Cardiac muscle cell (in vitro differentiated cells and primary cell): Measurements from ENCODE around the gene FOXJ3. TPM values are rescaled to one million over a fixed set of nuclear protein-coding genes. Genes with fewer than 3 reads are reported as not detected.

Experiments
- DNase-seq, 2 donors: peaks; one replicate each; pipeline versions ENCODE4 v3.0.0 to v3.0.0-alpha.2; 2010 to 2017; ENCODE audit warnings: low read depth in 1 of 2, low spot score in 1 of 2
- H3K27ac ChIP-seq: fragments of 200-600 bp; sonication (generic); 2 replicates; pipeline ENCODE4 v1.5.1; 2016
- H3K27me3 ChIP-seq: fragments of 200-600 bp; sonication (generic); 2 replicates; pipeline ENCODE4 v1.6.0; 2016; ENCODE audit warnings: control low read depth
- H3K36me3 ChIP-seq: fragments of 200-600 bp; sonication (generic); 2 replicates; pipeline ENCODE4 v1.5.1; 2016; ENCODE audit warnings: control low read depth
- H3K4me1 ChIP-seq: fragments of 200-600 bp; sonication (generic); 2 replicates; pipeline ENCODE4 v1.8.1; 2017; ENCODE audit warnings: low read depth, mild to moderate bottlenecking, mixed run types
- H3K4me3 ChIP-seq: fragments of 200-600 bp; sonication (generic); 2 replicates; pipeline ENCODE4 v1.5.1; 2016; ENCODE audit warnings: mild to moderate bottlenecking
- H3K9me3 ChIP-seq: fragments of 200-600 bp; sonication (generic); 2 replicates; pipeline ENCODE4 v1.5.1; 2017; ENCODE audit warnings: low read depth, mild to moderate bottlenecking, control low read depth
- polyA plus RNA-seq: library from polyadenylated mRNA; unstranded; fragments of >200 nt; fragmentation: Nextera tagmentation; extraction: Ambion mirVana; gene quantifications from 2 replicates; pipeline ENCODE4 v1.2.1, GENCODE V29; 2016
- total RNA-seq: library from RNA; depleted of rRNA; stranded (reverse); fragments of >200 nt; gene quantifications from 2 replicates; pipeline ENCODE4 v1.2.3, GENCODE V29; 2016
- TF ChIP-seq, protein P1 (sequence below): IDR thresholded peaks from 2 replicates; pipeline ENCODE4 v1.5.1; 2012; ENCODE audit warnings: low read depth, mild to moderate bottlenecking, low read length

The FOXJ3 gene
- total and polyA plus RNA-seq, 2 experiments from 2014 or later, result 25.4 to 54.1 TPM

DNA sequence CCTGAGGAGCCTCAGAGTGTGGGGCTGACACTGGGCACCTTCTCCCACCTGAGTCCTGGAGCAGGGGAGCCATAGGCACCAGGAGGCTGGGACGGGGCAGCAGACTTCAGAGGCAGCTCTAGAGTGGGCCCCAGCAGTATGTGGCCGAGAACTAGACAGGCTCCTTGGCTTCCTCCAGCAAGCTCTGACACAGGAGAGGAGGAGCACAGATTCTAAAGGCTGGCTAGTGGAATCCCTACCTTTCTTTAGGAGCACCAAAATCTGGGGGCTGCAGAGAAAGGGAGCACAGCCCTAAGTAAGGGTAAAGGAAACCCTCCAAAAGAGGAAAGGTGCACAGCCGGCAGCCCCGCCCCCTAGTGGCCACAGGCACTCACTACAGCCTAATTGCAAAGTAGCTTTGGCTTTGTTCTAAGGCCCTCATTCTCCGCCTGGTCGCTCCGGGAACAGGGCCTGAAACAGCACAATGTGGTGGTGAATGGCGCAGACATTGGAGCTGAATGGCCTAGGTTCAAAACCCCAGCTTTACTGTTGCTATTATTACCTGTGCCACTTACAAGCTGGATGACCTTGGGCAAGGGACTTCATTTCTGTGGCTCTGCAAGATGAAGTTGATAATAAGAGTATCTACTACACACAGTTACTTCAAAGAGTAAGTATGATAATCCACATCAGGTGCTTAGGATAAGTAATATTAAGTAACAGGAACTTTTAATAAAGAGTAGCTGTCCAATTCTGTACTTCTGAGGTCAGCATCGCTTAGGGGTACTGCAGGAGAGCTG is 161.7 kb downstream of the FOXJ3 start:
- no peaks in the 10 kb centered on the region for H3K36me3 ChIP-seq
- H3K4me3 ChIP-seq, result no peak overlapping the region
- DNase-seq, result peak; percentile 65 to 67
- H3K4me1 ChIP-seq, result peaks cover 13% of the 10 kb centered on the region
- H3K9me3 ChIP-seq, result no peaks in the 10 kb centered on the region
- H3K27me3 ChIP-seq, result no peaks in the 10 kb centered on the region
- TF ChIP-seq, protein P1, sequence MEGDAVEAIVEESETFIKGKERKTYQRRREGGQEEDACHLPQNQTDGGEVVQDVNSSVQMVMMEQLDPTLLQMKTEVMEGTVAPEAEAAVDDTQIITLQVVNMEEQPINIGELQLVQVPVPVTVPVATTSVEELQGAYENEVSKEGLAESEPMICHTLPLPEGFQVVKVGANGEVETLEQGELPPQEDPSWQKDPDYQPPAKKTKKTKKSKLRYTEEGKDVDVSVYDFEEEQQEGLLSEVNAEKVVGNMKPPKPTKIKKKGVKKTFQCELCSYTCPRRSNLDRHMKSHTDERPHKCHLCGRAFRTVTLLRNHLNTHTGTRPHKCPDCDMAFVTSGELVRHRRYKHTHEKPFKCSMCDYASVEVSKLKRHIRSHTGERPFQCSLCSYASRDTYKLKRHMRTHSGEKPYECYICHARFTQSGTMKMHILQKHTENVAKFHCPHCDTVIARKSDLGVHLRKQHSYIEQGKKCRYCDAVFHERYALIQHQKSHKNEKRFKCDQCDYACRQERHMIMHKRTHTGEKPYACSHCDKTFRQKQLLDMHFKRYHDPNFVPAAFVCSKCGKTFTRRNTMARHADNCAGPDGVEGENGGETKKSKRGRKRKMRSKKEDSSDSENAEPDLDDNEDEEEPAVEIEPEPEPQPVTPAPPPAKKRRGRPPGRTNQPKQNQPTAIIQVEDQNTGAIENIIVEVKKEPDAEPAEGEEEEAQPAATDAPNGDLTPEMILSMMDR, result peak; percentile 98
- H3K27ac ChIP-seq, result peak overlapping the region; percentile 65

DNA sequence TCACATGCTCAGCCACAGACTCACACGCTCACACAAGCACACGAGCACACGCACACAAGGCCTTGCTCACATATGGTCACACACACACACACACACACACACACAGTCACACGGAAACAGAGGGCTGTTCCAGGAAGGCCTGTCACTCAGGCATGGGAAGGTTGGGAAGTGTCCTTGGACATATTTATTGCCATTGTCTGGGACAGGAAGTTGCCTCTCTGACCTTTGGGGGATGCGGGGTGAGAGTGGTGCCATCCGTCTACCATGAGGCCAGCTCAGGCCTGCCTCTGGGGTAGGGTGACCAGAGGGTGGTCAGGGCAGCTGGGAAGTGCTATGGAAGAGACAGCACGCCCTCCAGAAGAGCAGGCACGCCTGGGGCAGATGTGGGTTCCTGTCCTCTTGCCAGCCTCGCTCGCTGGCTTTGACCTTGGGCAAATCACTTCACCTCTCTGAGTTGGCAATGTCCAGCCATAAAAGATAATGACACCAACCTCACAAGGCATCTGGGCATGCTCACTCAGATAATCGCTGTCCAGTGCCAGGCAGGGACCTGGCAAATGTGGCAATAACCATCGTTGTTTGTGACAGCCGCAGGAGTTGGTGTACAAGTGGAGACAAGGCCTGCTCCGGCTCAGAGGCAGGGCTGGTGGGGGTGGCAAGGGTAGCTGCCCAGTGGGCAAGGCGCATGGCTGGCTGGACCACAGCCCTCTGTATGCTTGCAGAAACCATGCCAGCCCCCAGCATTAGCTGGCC is 162.5 kb downstream of the FOXJ3 start:
- Histone ChIP-seq H3K27ac (peak overlapping the region; percentile 65), H3K9me3 (no peaks in the 10 kb centered on the region), H3K27me3 (no peaks in the 10 kb centered on the region), H3K4me1 (peaks cover 10% of the 10 kb centered on the region), H3K36me3 (no peaks in the 10 kb centered on the region), H3K4me3 (no peak overlapping the region)
- TF ChIP-seq, protein P1, result no peak
- peak in 1 of 2 donors; percentile 26 for DNase-seq

DNA sequence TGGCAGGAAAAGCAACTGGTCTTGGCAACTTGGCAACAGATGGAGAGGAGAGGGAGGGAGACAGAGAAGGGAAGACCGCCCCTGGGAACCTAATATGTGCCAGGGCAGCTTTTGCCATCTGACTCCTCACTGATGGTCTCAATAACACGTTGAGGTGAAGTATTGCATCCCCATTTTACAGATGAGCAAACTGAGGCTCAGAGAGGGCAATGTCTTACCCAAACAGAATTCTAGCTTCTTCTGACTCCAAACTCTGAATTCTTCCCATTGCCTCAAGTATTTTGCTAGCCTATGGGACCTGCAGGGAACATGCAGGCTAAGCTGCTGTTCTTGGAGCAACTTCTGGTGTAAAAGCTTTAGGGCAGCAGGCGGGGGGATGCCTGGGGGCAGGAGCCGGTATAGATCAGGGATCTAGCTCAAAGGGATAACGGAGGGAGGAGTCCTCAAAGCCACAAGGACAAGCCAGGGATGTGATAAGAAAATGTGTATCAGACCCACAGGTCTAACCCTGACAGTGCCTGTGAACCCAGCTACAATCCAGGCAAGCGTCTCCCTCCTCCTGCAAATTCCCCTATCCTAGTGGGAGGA is 163.3 kb downstream of the FOXJ3 start:
- H3K27ac ChIP-seq, result peak overlapping the region; percentile 65
- TF ChIP-seq, protein P1, result no peak
- no peaks in the 10 kb centered on the region for H3K36me3 ChIP-seq
- no peak for DNase-seq
- no peak overlapping the region for H3K4me3 ChIP-seq
- H3K9me3 ChIP-seq, result no peaks in the 10 kb centered on the region
- H3K4me1 ChIP-seq, result peaks cover 10% of the 10 kb centered on the region
- no peaks in the 10 kb centered on the region for H3K27me3 ChIP-seq

DNA sequence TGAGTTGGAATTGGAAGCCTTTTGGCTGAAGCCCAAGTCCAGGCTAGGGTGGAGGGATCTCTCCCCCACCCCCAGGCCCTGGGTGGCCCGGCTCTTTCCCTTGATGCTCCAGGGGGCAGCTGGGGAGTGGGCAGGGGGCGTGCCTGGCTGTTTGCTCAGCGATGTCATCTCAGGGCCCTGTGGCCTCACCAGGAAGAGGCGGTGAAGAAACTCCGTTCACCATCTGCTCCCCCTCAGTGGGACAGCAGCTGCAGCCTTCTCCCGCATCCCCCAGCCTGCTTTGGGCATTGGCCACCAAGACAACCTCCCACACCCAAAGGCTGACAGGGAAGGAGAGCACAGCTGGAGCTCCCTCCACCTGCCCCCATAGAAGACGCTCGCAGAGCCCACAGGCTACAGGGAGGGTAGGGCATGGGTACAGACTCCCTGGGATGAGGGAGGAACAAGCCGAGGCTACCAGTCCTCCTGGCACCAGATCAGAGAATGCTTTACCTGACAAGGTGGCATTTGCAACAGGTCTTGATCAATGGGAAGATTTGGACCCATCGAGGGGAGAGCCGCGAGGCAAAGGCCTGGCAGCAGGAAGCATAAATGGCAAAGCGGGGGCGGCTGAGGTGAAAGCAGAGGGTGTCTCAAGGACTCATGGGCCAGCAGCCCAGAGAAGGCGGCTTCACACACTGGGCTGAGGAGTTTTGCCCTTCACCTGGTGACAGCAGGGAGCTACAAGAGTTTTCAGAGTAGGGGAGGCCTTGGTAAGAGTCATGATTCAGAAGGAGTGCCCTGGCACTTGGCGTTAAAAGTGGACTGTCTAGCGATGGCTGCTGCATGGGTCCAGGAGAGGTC is 164.0 kb downstream of the FOXJ3 start:
- H3K9me3 ChIP-seq, result no peaks in the 10 kb centered on the region
- no peak for DNase-seq
- peaks cover 10% of the 10 kb centered on the region for H3K4me1 ChIP-seq
- no peaks in the 10 kb centered on the region for H3K27me3 ChIP-seq
- TF ChIP-seq, protein P1, result no peak
- no peaks in the 10 kb centered on the region for H3K36me3 ChIP-seq
- H3K4me3 ChIP-seq, result no peak overlapping the region
- no peak overlapping the region for H3K27ac ChIP-seq

DNA sequence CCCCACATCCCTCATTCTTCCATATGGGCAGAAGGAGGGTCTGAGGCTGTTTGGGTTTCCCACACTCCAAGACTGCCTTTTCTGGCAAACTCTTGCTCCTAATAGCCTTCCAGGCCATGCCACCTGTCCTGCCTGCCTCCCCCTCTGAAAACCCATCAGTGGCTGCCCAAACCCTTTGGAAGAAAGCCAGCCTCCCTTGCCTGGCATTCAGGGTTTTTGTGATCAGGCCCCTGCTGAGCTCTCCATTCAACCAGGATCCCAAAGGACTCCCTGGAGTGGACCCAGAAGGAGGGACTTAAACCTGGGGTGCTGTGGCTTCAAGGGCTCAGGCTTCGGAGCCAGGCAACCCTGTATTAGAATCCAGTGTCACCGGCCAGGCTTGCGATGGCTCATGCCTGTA is 166.3 kb downstream of the FOXJ3 start:
- Histone ChIP-seq H3K36me3 (no peaks in the 10 kb centered on the region), H3K9me3 (no peaks in the 10 kb centered on the region), H3K4me1 (peaks cover 10% of the 10 kb centered on the region), H3K4me3 (no peak overlapping the region), H3K27me3 (no peaks in the 10 kb centered on the region), H3K27ac (no peak overlapping the region)
- TF ChIP-seq, protein P1, result no peak
- DNase-seq, result no peak
